ENCODE data around the gene SBF1.

SBF1 gene

GRCh38 chr22:50507421-50507990, 32.7 kb upstream of the SBF1 start, which contains the start of gene LMF2:
Gene LMF2 (minus strand): TSS chr22:50507702. CDS start chr22:50507675, 27 bp downstream.
- peak within 1 kb of the TSS; percentile 94 for H3K4me3 ChIP-seq (ENCODE audit: low read length)
- peak; percentile 45 for DNase-seq (ENCODE audit: low read depth, low spot score)

- no peak for DNase-seq (ENCODE audit: low read depth, low spot score)
- peak overlapping the region; percentile 94 for H3K4me3 ChIP-seq (ENCODE audit: low read length)
Observed at GRCh38 chr22:50506611-50507420, 32.0 kb upstream of the SBF1 start.

GRCh38 chr22:50505776-50506610, 31.2 kb upstream of the SBF1 start:
- peak overlapping the region; percentile 94 for H3K4me3 ChIP-seq (ENCODE audit: low read length)
- DNase-seq (ENCODE audit: low read depth, low spot score) = no peak

- no peak overlapping the region for H3K4me3 ChIP-seq (ENCODE audit: low read length)
Observed at GRCh38 chr22:50505276-50505775, 30.5 kb upstream of the SBF1 start.

GRCh38 chr22:50504369-50505211, 29.8 kb upstream of the SBF1 start:
- no peak overlapping the region for H3K4me3 ChIP-seq (ENCODE audit: low read length)
- DNase-seq (ENCODE audit: low read depth, low spot score) = no peak

More at GRCh38 chr22:50505276-50505775, 30.5 kb upstream of the SBF1 start:
- no peak for DNase-seq (ENCODE audit: low read depth, low spot score)

- H3K4me3 ChIP-seq (ENCODE audit: low read length) = no peak overlapping the region
- DNase-seq (ENCODE audit: low read depth, low spot score) = no peak
Observed at GRCh38 chr22:50503475-50504145, 28.8 kb upstream of the SBF1 start.

GRCh38 chr22:50502628-50503474, 28.0 kb upstream of the SBF1 start:
- no peak for DNase-seq (ENCODE audit: low read depth, low spot score)
- H3K4me3 ChIP-seq (ENCODE audit: low read length) = no peak overlapping the region

GRCh38 chr22:50502096-50502495, 27.3 kb upstream of the SBF1 start:
- H3K4me3 ChIP-seq (ENCODE audit: low read length) = no peak overlapping the region
- no peak for DNase-seq (ENCODE audit: low read depth, low spot score)

- DNase-seq (ENCODE audit: low read depth, low spot score) = no peak
Observed at GRCh38 chr22:50500452-50500851, 25.6 kb upstream of the SBF1 start.

GRCh38 chr22:50498322-50498890, 23.6 kb upstream of the SBF1 start:
- H3K4me3 ChIP-seq (ENCODE audit: low read length) = no peak overlapping the region
- peak; percentile 50 for DNase-seq (ENCODE audit: low read depth, low spot score)

More at GRCh38 chr22:50500452-50500851, 25.6 kb upstream of the SBF1 start:
- H3K4me3 ChIP-seq (ENCODE audit: low read length) = no peak overlapping the region

GRCh38 chr22:50497093-50497492, 22.3 kb upstream of the SBF1 start:
- no peak for DNase-seq (ENCODE audit: low read depth, low spot score)
- no peak overlapping the region for H3K4me3 ChIP-seq (ENCODE audit: low read length)

GRCh38 chr22:50490531-50491308, 15.9 kb upstream of the SBF1 start:
- no peak overlapping the region for H3K4me3 ChIP-seq (ENCODE audit: low read length)
- DNase-seq (ENCODE audit: low read depth, low spot score) = no peak

GRCh38 chr22:50489363-50490243, 14.8 kb upstream of the SBF1 start:
- DNase-seq (ENCODE audit: low read depth, low spot score) = no peak
- H3K4me3 ChIP-seq (ENCODE audit: low read length) = no peak overlapping the region

- no peak overlapping the region for H3K4me3 ChIP-seq (ENCODE audit: low read length)
- DNase-seq (ENCODE audit: low read depth, low spot score) = no peak
Observed at GRCh38 chr22:50488886-50489285, 14.1 kb upstream of the SBF1 start.

GRCh38 chr22:50488006-50488677, 13.3 kb upstream of the SBF1 start:
- no peak overlapping the region for H3K4me3 ChIP-seq (ENCODE audit: low read length)
- DNase-seq (ENCODE audit: low read depth, low spot score) = no peak

Measured in Jurkat, Clone E6-1 (cell line).